HK-2 (cell line): ENCODE data around the gene C3orf85.

ENCODE experiments used
- DNase-seq: peaks from one replicate; pipeline ENCODE4 v3.0.0-alpha.2; 2018; ENCODE audit not compliant: unreplicated experiment

The C3orf85 gene

GRCh38 chr3:109152320-109152719 lies 15.8 kb downstream of the C3orf85 start:
- DNase-seq: no peak

- no peak for DNase-seq
Observed at GRCh38 chr3:109154979-109155378, 18.5 kb downstream of the C3orf85 start.

GRCh38 chr3:109155828-109156227 lies 19.3 kb downstream of the C3orf85 start:
- no peak for DNase-seq

GRCh38 chr3:109161487-109162123 lies 25.1 kb downstream of the C3orf85 start:
- no peak for DNase-seq

DNA sequence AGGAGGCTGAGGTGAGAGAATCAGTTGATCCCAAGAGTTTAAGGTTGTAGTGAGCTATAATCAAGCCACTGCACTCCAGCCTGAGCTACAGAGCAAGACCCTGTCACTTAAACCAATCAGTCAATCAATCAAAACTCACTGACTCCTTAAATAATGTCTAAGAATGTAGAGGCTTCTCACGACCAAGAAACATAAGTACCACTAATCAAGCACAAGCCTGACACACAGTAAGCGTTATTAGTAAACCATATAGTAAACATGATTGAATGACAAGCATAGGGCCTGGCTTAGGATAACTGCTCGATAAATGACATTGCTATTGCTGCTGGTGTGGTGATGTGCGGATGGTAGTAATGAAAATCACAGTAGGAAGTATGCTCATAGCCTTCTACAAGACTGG lies 29.4 kb downstream of the C3orf85 start:
- no peak for DNase-seq

GRCh38 chr3:109171479-109171878 lies 35.0 kb downstream of the C3orf85 start:
- no peak for DNase-seq

GRCh38 chr3:109175411-109175810 lies 38.9 kb downstream of the C3orf85 start:
- no peak for DNase-seq

- DNase-seq: no peak
Observed at GRCh38 chr3:109176726-109177125, 40.2 kb downstream of the C3orf85 start.

DNA sequence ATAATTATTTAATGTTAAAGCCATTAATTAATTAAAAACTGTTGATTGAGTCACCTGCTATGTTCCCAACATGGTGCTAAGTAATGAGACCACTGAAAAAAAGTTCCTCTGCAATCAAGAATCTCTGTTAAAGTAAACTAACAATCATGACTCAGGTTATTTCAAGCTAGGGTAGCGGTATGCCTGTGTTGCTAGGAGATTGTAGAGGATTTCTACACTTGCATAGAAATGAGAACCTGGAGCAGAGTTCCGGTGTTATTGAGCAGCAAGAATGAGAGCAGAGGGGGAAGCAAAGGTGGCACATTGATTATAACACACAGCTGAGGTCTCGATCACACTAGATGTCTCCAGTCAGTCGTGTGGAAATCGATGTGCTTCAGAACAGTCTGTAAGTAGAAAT lies 41.4 kb downstream of the C3orf85 start:
- DNase-seq: no peak

DNA sequence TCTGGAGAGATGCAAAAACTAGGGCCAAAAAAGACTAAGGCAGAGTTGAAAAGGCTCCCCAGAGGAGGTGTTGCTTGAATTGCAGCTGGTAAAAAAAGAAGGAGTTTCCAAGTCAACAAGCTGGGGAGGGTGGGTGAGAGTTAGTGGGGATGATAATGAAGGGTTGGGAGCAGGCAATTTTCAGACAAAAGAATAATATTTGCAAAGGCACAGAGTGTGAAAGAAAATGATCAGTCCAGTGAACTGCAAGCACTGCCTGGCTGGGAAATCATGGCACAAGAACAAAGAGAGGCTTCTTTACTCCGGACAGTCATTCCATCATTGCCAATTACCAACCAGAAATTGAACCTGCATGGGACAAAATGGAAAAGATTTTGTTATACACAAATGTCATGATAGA lies 42.2 kb downstream of the C3orf85 start:
- DNase-seq: no peak

DNA sequence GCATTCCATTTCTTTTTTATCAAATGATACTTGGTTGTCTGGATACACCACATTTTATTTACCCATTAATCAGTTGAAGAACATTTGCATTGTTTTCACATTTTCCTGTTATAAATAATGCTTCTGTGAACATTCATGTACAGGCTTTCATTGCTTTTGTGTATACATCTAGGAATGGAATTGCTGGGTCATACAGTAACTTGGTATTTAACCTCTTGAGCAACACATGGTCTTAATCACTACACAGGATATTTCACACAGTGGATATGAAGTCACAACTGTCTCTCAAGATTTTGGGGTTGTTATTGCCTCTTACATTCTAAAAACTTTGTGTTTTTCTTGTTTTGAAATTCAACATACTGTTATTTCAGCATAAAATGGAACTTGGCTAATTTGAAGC lies 48.2 kb downstream of the C3orf85 start:
- DNase-seq: no peak

DNA sequence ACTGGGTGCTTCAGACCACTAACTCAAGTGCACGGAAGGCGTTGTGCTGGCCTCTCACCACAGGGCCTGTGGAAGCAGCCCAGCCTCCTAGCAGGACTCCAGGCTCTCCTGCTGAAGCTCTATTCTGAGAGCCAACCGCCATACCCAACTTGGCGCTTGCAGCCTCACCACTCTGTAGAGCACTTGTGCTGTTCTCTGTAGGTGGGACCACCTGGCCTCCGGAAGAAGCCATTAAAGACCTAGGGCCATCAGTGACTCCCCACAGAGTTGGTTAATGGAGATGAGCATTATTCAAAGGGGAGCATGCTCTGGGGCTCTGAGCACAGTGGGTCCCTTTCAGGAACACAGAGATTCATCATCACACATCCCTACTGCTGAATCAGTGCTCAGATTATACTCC lies 50.9 kb downstream of the C3orf85 start:
- DNase-seq: no peak

DNA sequence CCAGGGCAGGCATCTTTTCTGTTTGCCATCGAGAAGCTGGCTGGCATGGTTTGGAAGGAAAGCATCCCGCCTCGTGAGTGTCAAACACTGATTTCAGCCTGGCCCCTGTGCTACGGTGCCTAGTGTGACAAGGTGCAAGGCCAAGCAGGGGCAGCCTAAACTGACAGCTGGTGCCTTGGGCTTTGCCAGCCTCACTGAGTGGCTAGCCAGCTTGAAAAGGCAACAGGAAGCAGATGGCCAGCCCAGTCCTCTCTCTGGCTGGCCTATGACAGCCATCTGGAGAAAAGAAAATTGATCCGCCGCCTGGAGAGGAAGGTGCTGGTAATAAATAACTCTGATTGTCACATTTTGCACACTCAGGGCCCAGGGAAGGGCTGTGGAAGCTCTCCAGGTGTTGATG lies 52.2 kb downstream of the C3orf85 start:
- no peak for DNase-seq

GRCh38 chr3:109191421-109191820 lies 54.9 kb downstream of the C3orf85 start:
- no peak for DNase-seq

- no peak for DNase-seq
Observed at GRCh38 chr3:109195815-109196214, 59.3 kb downstream of the C3orf85 start.
